H1 (cell line): Measurements from ENCODE around the gene RMRP. TPM values are rescaled to one million over a fixed set of nuclear protein-coding genes. Genes with fewer than 3 reads are reported as not detected.
A peak's percentile ranks its signal among the peaks of the same experiment; 100 is the strongest.

Experiments
- BCL11A ChIP-seq, 2 experiments: IDR thresholded peaks; one replicate each; pipeline ENCODE4 v1.6.1; 2011; ENCODE audit warnings: low read depth in 2 of 2, low read length in 2 of 2, mild to moderate bottlenecking in 2 of 2
- CBX5 ChIP-seq: fragments of 300-800, 300-1000 bp; sonication (generic); IDR thresholded peaks from 2 replicates; pipeline ENCODE4 v1.7.1; 2016; ENCODE audit warnings: antibody characterized with exemption, low read length, low read depth
- CHD1 ChIP-seq: IDR thresholded peaks from 2 replicates; pipeline ENCODE4 v1.6.1; 2012; ENCODE audit warnings: low read depth, low read length, improper control_type of control experiment
- CTBP2 ChIP-seq: IDR thresholded peaks from 2 replicates; pipeline ENCODE4 v1.7.0; 2011; ENCODE audit warnings: borderline replicate concordance, mild to moderate bottlenecking, moderate library complexity, mixed read lengths, low read length; ENCODE audit not compliant: insufficient read depth, insufficient read length
- GABPA ChIP-seq: IDR thresholded peaks from 2 replicates; pipeline ENCODE4 v1.6.1; 2011; ENCODE audit warnings: mild to moderate bottlenecking, low read length, moderate library complexity, borderline replicate concordance; ENCODE audit not compliant: insufficient read depth
- GTF2F1 ChIP-seq: IDR thresholded peaks from 2 replicates; pipeline ENCODE4 v1.6.1; 2012; ENCODE audit warnings: low read depth, low read length, improper control_type of control experiment, borderline replicate concordance
- HDAC2 ChIP-seq, 2 experiments: fragments of 300-600 bp in 1 of 2; sonication (generic) in 1 of 2; IDR thresholded peaks; 2 replicates each; pipeline ENCODE4 v1.6.1; 2011 to 2012; ENCODE audit warnings: low read depth in 2 of 2, low read length in 2 of 2, mild to moderate bottlenecking in 2 of 2, moderate library complexity in 2 of 2, borderline replicate concordance in 1 of 2, inconsistent platforms in 1 of 2
- HDAC6 ChIP-seq: IDR thresholded peaks from one replicate; pipeline ENCODE4 v1.7.1; 2012; ENCODE audit warnings: low read depth, mild to moderate bottlenecking, inconsistent platforms, low read length, moderate library complexity
- JUND ChIP-seq: IDR thresholded peaks from 2 replicates; pipeline ENCODE4 v1.6.1; 2011; ENCODE audit warnings: mild to moderate bottlenecking, improper control_type of control experiment, low read length
- KDM1A ChIP-seq: fragments of 200-600, 300-600 bp; sonication (generic); IDR thresholded peaks from 2 replicates; pipeline ENCODE4 v1.7.1; 2016; ENCODE audit warnings: mild to moderate bottlenecking, low read length, borderline replicate concordance
- KDM4A ChIP-seq: IDR thresholded peaks from one replicate; pipeline ENCODE4 v1.7.1; 2012; ENCODE audit warnings: low read depth, mild to moderate bottlenecking, moderate library complexity, low read length, inconsistent platforms; ENCODE audit not compliant: severe bottlenecking
- KDM5A ChIP-seq: fragments of 200-600 bp; IDR thresholded peaks from 2 replicates; pipeline ENCODE4 v1.7.1; 2012; ENCODE audit warnings: mild to moderate bottlenecking, low read length, inconsistent platforms, mixed read lengths
- MAFK ChIP-seq: IDR thresholded peaks from 2 replicates; pipeline ENCODE4 v1.6.1; 2012; ENCODE audit warnings: low read depth, mild to moderate bottlenecking, improper control_type of control experiment, low read length
- MAX ChIP-seq: IDR thresholded peaks from 2 replicates; pipeline ENCODE4 v1.6.1; 2012; ENCODE audit warnings: inconsistent platforms
- NRF1 ChIP-seq: IDR thresholded peaks from 2 replicates; pipeline ENCODE4 v1.6.1; 2011; ENCODE audit warnings: mild to moderate bottlenecking, low read depth, low read length, improper control_type of control experiment
- POLR2AphosphoS5 ChIP-seq: IDR thresholded peaks from 2 replicates; pipeline ENCODE4 v1.6.1; 2011; ENCODE audit warnings: low read depth, low read length
- RAD21 ChIP-seq, 2 experiments: IDR thresholded peaks in 1 of 2; conservative IDR thresholded peaks in 1 of 2; 2 replicates each; pipeline ENCODE4 v1.6.1; 2011; ENCODE audit warnings: low read depth in 2 of 2, low read length in 2 of 2, improper control_type of control experiment in 1 of 2, inconsistent platforms in 1 of 2, mild to moderate bottlenecking in 1 of 2, moderate library complexity in 1 of 2
- SP2 ChIP-seq: IDR thresholded peaks from 2 replicates; pipeline ENCODE4 v1.6.1; 2012; ENCODE audit warnings: mild to moderate bottlenecking, low read length, inconsistent platforms
- SRF ChIP-seq: IDR thresholded peaks from 2 replicates; pipeline ENCODE4 v1.6.1; 2011; ENCODE audit warnings: mild to moderate bottlenecking, low read depth, low read length, moderate library complexity
- TAF1 ChIP-seq: IDR thresholded peaks from 2 replicates; pipeline ENCODE4 v1.6.1; 2011; ENCODE audit warnings: mild to moderate bottlenecking, low read depth, low read length
- TCF12 ChIP-seq: IDR thresholded peaks from 2 replicates; pipeline ENCODE4 v1.6.1; 2011; ENCODE audit warnings: low read depth, mild to moderate bottlenecking, low read length
- TEAD4 ChIP-seq: IDR thresholded peaks from 2 replicates; pipeline ENCODE4 v1.6.1; 2012; ENCODE audit warnings: low read depth, low read length, inconsistent platforms, mixed read lengths
- polyA plus RNA-seq, 7 experiments: library from polyadenylated mRNA; depleted of rRNA in 3 of 7; stranded (reverse) in 5 of 7; unstranded in 2 of 7; fragments of >200 nt in 5 of 7; fragments of 200-250 nt in 2 of 7; gene quantifications; 1 replicate in 5 of 7; 2 replicates in 1 of 7; 4 replicates in 1 of 7; pipeline versions ENCODE4 v1.2.1 to v1.2.3, GENCODE V29; 2011 to 2013; ENCODE audit warnings: missing spikeins in 2 of 7, mixed read lengths in 2 of 7
- total RNA-seq: library from RNA; stranded (reverse); fragmentation: NEBNext Ultra II Directional; extraction: Animal tissue kit (Norgen Biotek cat#: 25700); gene quantifications from 2 replicates; pipeline ENCODE4 v1.2.1, GENCODE V29; 2021
- TF ChIP-seq, protein P1 (sequence below): IDR thresholded peaks from 2 replicates; pipeline ENCODE4 v1.6.1; 2012; ENCODE audit warnings: low read length, inconsistent platforms

RMRP gene
- total and polyA plus RNA-seq, 2 of the 8 experiments (the other 6 are each of a cell fraction or from before 2014, with no cell fraction given), result 169 to 14,987 TPM

GRCh38 chr9:35675732-35676392 is 18.0 kb upstream of the RMRP start (continued):
- TF ChIP-seq HDAC6 (no peak), CHD1 (no peak), GABPA (no peak), NRF1 (peak; percentile 54), BCL11A (IDR thresholded peaks at IDR 0.05; ENCODE audit: low read depth in 2 of 2, low read length in 2 of 2) (no peak), POLR2AphosphoS5 (peak; percentile 33; the same call in 1 of the 2 replicates), TAF1 (peak; percentile 70), SP2 (no peak), SRF (no peak), TCF12 (no peak), MAFK (no peak), MAX (peak; percentile 98), CTBP2 (no peak), TEAD4 (no peak), KDM4A (no peak), HDAC2 (IDR thresholded peaks at IDR 0.05; ENCODE audit: borderline replicate concordance in 1 of 2, low read depth in 2 of 2, low read length in 2 of 2) (0 out of 4 replicates have a peak, but pooled peaks of 1 of the 2 experiments have one; percentile 42), KDM1A (no peak), KDM5A (no peak), CBX5 (no peak), JUND (no peak), RAD21 (IDR thresholded peaks at IDR 0.05 in 1 of 2, conservative IDR thresholded peaks at IDR 0.05 in 1 of 2; ENCODE audit: low read depth in 2 of 2, low read length in 2 of 2) (no peak), GTF2F1 (no peak)
- TF ChIP-seq, protein P1, sequence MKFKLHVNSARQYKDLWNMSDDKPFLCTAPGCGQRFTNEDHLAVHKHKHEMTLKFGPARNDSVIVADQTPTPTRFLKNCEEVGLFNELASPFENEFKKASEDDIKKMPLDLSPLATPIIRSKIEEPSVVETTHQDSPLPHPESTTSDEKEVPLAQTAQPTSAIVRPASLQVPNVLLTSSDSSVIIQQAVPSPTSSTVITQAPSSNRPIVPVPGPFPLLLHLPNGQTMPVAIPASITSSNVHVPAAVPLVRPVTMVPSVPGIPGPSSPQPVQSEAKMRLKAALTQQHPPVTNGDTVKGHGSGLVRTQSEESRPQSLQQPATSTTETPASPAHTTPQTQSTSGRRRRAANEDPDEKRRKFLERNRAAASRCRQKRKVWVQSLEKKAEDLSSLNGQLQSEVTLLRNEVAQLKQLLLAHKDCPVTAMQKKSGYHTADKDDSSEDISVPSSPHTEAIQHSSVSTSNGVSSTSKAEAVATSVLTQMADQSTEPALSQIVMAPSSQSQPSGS, result no peak
